Germinal center (tissue), 1 donor: ENCODE measurements around the gene DCLK2.

Experiments
- DNase-seq: peaks from one replicate; pipeline ENCODE4 v3.0.0; 2012; ENCODE audit warnings: mixed read lengths, low spot score

DCLK2 gene

DNA sequence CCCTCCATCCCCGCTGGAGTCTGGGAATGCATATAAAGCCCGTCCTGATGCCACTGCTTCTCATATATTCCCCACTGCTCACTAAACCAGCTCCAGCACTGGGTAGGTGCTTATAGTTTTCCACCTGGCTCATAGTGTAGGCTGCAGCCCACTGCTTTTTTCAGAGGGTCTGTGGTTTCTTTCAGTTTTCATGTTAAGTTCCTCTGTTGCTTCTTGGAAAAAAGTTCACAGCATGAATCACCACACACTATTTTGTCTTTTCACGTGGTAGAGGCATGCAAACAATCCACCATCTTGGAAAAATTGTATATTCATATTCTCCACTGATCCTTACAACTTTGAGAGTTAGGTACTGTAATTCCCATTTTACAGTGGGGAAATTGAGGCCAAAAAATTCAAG, 39.4 kb downstream of the DCLK2 start:
- no peak for DNase-seq

DNA sequence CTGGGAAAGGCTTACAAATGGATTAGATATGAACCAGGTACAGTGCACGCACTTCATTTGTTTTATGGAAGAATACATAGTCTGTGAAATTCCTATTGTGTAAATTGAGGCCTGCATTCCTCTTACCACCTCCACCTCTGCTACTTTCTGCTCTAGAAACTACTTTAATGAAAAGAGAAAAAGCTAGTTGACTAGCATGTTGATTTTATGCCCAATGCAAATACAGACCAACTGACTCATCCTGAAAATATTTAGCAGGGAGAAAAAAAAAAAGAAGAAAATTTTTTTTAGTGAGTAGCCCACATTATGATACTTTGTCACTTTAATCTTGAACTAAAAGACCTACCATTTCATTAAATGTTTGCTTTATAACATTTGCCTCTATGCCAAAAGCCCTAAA, 41.2 kb downstream of the DCLK2 start:
- DNase-seq, result no peak

DNA sequence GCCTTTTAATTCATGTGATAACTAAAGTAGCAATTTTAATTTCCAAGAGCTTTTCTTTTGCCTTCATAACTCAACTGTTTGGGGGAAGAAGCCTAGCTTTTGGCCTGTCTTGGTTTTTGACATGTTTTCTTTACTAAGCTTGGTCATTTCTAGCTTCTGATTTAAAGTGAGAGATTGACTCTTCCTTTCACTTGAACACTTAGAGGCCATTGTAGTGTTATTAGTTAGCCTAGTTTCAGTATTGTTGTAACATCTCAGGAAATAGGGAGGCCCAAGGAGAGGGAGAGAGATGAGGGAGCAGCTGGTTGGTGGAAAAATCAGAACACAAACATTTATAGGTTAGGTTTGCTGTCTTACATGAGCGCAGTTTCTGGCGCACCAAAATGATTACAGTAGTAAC, 44.8 kb downstream of the DCLK2 start:
- no peak for DNase-seq

DNA sequence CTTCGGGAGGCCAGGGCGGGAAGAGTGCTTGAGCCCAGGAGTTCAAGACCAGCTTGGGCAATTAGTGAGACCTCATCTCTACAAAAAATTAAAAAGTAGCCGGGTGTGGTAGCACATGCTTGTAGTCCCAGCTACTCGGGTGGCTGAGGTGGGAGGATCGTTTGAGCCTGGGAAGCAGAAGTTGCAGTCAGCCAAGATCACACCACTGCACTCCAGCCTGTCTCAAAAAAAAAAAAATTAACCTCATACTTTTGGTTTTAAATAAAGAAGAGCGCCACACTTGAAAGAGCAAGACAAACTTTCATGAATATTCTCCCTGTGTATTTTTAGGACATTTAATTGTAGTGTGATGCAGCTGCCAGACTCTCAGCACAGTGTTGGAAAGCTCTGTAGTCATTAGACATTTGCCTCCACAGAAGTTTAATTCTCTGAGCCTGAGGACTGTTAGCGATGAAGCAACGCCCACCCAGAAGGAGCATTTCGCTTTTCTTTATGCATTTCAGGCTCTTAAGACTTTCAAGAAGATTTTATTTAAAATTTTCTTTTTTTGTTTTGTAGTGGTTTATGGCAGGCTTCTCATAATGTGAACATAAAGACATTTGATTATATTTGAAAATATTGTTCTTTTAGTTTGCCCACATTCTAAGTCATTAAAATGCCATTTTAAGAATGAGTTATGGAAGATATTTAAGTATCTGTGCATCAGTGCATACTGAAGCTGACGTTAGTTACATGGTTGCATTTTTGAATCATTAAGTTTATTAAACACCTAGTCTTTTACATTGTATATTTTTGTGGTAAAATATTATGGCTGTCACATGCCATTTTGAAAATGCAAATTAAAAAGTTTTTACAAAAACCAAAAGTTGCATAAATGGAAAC, 45.8 kb downstream of the DCLK2 start:
- no peak for DNase-seq

DNA sequence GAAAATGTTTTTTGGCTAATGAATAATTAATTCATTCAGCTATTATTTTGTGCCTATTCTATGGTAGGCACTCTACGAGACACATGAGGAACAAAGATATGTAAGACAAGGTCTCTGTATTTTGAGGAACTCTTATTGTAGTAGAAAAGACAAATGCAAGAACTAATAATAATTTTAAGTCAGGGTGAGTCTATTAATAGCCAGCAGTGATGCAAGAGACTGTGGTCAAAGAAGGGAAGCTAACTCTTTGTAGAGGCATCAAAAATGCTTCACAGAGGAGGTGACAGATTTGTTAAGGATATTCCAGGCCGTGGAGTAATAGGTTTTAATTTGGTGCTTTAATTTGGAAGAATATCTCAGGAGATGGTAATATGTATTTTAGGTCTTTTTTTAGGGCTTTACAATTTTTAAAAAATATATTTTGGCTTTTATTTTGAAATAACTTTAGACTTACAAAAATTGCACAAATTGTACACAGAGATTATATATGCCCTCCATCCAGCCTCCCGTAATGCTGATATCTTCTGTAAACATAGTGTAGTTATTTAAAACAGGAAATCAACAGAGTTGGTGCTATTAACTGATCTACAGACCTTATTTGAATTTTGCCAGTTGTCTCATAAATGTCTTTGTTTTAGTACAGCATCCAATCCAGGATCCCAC, 48.1 kb downstream of the DCLK2 start:
- no peak for DNase-seq

DNA sequence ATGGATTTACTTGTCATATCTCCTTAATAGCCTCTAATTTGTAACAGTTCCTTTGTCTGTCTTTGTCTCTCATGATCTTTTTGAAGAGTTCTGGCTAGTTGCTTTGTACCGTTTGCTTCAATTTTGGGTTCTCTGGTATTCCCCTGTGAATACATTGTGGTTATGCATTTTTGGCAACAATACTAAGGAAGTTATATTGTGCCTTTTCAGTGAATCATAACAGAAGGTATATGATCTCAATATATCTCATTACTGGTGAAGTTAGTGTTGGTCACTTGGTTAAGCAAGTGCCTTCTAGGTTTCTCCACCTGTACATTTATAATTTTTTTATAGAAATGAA, 48.6 kb downstream of the DCLK2 start:
- DNase-seq, result no peak

DNA sequence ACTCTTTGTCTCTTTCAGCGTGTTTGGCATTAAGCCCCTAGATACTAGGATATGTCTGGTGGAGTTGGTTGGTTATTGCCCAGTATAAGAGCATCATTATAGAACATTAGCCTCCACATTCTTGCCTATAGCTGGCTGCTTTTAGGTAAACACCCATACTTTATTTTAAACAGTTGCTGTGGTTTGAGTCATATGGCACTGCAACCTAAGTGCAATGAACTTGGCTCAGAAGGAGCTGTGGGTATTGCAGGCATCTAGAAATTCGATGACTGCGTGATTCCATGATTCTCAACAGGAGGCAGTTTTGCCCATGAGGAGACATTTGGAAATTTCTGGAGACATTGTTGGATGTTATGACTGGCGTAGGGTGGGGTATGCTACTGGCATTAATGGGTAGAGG, 49.5 kb downstream of the DCLK2 start:
- no peak for DNase-seq

DNA sequence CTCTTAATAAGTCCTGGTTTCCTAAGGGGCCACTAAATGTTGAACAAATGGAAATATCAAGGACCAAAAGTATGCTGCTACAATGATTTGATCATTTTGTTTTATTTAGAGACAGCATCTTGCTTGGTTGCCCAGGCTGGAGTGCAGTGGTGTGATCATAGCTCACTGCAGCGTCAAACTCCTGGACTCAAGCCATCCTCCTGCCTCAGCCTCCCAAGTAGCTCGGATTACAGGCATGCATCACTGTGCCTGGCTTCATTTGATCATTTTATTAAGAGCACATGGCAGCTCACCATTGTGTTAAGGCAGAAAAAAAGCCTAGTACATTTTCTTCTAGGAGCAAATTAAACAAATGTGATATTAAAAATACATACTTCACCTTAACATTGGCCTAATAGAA, 52.7 kb downstream of the DCLK2 start:
- DNase-seq, result no peak

DNA sequence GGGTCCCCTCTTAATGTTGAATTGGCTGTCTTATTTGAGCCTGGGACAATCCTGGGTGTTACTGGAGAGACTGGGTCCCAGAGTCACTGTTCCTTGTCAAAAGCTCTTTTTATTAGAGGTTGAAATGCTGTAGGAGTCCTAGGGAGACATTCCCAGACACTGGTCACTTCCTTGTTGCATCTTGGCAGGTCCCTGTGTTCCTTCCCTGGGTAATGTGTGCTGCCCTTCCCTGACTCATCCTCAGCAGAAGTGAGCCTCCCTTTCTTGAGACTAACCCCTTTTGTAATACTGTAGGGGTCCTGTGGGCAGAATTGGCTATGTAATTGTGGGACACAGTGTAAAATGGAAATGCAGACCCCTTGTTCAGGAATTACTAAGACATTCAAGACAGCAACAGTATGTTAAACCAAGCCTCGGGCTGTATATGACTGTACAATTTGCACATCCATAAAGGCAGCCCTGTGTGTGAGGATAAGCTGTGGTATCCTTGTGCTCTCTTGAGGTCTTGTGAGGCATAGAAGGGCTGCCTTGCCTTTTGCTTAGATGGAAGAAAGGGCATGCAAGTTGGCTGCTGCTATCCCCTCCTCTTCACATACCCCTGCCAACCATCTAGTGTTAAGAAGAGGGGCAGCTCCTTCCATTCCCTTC, 53.5 kb downstream of the DCLK2 start:
- no peak for DNase-seq

DNA sequence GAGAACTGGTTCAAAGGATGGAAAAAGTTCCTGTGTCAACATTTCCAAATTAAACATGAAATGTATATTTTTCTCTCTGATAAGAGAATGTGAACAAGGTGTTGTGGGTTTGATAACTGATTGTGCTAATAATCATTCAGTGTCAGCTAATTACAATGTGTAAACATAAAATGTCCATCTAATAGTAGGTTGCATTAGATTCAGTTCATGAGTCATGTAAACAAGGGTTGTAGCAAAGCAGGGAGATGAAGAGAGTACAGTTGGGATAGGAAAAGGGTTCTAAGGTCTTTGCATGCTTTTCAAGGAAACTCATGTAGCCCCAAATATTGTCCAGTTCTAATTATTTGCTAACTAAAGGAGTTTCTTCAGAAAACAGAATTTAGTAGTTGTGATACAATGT, 55.4 kb downstream of the DCLK2 start:
- no peak for DNase-seq

DNA sequence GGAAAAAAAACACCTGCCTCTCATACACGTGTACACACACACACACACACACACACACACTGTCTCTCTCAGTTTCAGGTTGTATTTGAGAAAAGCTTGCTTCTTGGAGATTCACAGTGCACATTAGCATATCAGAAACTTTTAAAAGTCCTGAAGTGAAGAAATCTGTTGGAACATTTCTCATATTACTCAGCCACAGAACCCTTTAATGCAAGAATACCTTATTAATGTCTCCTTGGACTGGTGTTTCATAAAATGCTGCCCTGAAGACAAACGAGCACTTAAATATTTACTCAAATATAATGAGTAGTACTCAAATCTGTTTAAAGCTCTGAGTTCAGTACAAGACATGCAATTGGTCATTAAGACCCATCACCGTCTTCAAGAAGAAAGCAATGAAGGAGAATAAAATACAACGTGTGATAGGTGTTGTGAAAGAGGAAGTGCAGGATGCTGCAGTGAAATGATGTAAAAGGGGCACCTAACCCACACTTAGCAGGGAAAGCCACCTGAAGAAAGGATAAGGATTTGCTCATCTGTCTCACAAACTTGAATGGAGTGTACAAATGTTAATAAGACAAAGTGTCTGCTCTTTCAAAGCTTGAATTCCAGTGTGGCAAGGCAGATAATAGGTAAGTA, 57.0 kb downstream of the DCLK2 start:
- DNase-seq, result no peak

DNA sequence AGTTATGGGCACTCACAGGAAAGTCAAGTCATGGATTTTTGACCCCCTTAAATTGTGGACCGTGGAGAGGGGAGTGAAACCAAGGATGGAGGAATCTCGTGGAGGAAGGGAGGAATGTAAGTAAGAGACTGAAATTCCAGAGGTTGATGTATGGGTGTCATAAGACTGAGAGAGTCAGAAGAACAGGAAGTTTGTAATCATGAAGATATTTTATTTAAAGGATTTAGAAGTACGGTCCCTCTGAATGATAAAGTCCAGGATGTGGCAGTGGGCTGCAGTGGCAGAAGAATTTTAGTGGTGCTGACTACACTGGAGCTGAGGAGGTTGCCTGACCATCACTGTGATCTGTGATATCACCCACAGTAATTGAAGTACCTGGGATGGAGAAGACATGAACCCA, 57.8 kb downstream of the DCLK2 start:
- no peak for DNase-seq

DNA sequence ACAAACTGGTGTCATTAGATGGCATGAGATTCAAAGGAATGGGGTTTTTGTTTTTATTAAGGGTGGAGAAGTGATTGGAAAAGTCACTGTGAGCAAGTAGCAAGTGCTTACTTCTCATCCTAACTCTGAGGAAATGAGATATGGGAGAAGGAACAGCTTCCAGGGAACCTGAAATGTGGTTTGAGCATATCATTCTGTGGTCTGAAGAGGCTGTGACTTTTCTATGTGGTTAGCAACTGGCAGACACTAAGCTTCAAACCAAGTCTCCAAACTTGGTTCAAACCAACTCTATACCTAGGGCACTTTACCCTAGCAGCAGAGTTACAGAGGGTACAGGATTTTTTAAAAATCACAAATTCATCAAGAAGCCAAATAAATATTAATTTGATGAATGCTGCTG, 58.2 kb downstream of the DCLK2 start:
- DNase-seq, result no peak

DNA sequence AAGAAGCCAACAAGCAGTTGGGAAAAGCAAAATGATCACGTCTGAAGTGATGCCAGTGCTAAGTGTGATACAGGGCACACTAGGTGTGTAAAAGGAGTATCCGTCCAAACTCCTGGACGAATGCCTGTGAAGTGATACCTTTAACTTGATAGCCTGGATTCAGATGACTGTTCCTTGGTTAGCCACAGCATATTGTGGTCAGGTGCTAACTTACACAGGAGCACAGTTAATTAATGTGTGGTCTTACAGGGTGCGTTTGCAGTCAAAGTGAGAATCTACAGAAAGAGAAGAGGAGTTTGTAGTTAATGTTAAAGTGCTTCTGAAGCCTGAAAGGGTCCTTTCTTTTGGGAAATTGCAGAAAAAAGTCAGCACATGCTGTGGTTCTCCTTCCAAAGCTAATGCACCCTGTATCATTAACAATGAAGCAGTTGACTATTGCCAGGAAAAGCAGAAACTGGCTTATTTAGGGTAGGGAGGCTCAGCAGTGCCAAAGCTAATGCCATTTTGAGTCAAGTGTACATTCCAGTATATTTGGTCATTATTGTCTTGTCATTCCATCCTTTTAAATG, 61.1 kb downstream of the DCLK2 start:
- DNase-seq, result no peak

DNA sequence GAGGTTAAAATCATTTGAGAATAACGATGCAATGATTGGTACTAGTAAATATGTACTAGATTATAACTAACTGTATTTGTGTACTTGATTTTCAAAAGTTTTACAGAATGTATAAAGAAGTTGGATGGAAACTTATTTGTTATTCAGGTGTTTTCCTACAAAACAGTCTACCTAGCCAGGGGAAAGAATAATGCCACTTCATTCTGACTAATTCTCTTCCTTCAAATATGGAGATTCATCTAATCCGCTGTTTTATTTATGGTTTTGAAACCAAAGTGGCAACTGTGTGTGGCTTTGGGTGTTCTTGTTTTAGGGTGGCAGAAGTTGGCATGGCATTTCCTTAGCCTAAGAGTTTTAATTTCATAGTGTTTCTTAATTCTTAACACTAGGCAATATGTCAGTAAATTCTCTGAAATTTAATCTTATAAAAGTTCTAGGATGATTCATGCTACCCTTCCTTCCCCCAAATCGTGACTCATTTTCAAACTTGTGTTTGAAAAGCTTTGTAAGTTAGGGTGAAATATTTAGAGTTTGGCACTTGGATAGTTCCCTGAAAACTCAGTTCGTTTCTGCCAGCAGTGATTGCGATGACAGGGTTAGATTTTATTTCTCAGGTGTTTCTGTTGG, 62.6 kb downstream of the DCLK2 start:
- no peak for DNase-seq

DNA sequence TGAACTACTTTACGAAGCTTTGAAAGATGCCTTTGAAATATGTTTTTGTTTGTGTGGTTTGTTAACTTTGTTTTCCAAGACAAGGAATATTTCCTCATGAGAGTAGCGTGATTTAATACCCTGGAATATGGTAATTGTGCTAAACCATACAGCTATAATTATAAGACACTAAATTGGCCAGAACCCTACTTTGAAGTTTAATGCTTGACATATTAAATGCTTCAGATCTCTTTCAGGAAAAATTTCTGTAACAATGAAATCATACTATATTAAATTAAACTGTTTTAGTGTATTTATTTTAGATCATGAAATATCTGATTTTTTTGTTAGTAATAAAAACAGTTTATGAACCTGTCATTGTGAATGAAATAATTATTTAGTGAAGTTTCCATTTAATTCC, 63.5 kb downstream of the DCLK2 start:
- DNase-seq, result no peak

DNA sequence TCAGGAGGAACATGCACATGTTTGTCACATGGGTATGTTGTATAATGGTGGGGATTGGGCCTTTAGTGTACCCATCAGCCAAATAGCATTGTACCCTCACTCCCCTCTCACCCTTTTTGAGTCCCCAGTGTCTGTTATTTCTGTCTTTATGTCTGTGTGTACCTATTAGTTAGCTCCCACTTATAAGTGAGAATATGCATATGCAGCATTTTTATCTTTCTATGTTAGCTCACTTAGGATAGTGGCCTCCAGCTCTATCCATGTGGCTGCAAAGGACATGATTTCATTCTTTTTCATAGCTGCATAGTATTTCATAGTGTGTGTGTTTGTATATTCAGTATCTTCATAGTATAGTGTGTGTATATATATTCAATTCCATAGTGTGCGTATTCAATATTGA, 64.6 kb downstream of the DCLK2 start:
- DNase-seq, result no peak

DNA sequence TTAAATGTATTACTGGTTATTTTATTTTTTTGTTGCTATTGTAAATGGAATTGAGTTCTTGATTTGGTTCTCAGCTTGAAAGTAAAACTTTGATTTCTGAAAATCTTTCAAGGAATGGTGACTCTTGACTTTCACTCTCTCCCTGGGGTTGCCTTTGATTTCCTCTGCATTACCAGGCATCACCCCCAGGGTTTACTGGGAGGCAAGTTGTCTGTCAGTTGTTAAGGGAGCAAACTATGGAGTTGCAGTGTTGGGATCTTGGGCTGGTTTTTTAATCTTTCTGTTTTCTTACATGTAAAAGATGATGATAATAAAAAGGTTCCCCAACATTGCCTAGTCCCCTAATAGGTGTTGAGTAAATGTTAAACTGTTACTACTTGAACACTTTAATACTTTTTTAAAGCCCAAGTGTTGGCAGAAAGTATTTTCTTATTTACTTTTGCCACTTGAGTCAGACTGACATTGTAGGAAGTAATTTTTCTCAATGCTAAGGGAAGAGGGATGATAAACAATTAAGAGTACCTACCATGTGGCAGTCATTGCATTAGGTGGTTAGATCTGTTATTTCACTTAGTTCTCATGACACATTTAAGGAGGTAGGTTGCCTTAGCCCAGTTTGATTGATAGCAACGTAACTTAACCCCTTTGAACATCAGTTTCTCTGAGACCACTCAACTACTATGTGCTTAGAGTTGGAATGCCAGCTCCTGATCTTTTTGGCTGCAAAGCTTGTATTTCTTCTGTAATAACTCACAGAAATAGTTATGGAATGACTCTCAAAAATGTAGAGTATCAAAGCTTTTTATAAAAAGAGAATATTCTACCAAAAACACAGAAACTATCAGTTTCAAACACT, 67.1 kb downstream of the DCLK2 start:
- DNase-seq, result no peak

DNA sequence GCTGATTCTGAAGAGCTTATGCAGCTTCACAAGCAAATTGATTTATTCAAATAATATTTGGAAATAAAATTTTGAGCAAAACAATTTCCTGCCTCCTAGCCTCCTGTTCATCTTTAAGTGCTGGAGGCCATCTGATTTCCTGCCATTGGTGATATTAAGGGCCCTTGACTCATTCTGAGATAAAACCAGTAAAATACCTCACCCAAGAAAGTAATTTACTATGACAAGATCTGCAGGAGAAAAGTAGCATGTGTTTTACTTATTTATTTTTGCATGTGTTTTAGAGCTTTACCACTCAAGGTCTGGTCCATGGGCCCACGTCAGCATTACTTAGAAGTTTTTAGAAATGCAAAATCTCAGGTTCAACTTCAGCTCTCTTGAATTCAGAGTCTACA, 67.7 kb downstream of the DCLK2 start:
- no peak for DNase-seq

DNA sequence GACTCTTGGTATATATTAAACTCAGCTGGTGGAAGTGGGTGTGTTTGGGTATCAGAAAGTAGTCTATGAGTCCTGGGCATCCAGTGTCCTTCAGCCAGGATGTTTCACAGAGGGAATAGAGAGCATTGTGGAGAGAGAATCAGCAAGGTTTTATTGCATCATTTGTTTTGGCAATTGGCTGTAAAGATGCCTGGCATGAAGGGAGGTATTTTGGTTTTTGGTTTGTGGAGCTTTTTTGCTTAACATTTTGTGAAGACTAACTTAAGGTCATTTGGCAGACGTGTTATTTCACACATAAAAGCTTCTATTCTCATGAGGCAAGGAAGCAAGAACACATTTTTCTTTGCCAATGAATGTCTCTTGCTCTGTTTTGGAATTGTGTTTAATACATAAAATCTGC, 71.1 kb downstream of the DCLK2 start:
- DNase-seq, result no peak

DNA sequence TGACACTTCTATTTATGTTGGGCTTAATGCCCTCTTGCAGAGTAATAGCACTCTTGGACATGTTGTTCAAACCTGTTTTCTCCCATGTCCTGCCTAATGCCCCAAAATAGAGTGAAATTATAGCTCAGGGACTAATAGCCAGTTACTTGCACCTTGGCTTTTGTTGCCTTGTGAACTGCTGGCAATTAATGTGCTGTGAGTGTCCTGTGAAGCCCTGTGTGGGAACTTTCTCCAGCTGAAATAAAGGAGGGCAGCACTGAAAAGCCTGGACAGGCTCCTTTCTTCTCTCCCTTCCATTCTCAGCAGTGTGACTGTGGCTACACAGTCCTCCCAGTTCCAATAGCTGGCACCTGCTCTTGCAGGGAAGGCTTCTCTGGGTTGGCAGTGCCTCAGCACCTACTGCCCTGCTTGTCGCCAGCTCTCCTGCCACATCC, 72.4 kb downstream of the DCLK2 start:
- no peak for DNase-seq
